ENCODE results near the gene IL36G. TPM values are rescaled to one million over a fixed set of nuclear protein-coding genes. Genes with fewer than 3 reads are reported as not detected.

Gene IL36G
- total RNA-seq, 2 donors from 2014 or later: not detected

DNA sequence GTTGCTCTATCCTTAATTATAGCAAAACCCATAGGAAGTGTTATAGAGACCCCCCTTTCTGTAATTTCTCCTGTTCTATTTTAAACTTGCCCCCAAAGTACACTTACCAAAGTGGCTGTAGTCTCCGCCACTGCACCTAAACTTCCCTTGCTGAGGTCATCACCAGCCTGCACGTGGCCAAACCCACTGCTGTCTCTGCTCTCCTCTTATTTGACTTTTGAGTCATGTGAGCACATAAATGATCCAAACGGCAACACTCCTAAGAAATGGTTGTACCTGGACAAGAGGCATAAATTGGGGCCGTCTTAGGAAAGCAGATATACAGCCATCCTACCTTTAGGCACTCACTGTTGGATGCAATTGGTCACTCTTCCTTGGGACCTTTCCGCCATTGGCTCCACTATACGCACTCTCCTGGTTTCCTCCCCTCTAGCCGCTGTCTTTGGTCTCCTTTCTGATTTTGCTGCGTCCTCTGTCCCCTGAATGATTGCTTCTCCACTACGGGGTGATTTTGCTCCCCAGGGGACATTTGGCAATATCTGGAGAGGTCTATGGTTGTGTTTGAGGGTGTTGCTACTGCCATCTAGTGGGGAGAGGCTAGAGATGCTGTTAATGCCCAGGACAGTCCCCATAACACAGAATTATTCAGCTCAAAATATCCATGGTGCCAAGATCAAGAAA lies 19.2 kb upstream of the IL36G start:
- no peak overlapping the region for H3K4me3 ChIP-seq
- 52% methylated on average over 9 of the region's 9 CpGs for WGBS
- H3K9me3 ChIP-seq: no peaks in the 10 kb centered on the region
- TF ChIP-seq POLR2AphosphoS5 (IDR thresholded peaks at IDR 0.05) (no peak), POLR2A (IDR thresholded peaks at IDR 0.05) (no peak)
- TF ChIP-seq, protein P1, sequence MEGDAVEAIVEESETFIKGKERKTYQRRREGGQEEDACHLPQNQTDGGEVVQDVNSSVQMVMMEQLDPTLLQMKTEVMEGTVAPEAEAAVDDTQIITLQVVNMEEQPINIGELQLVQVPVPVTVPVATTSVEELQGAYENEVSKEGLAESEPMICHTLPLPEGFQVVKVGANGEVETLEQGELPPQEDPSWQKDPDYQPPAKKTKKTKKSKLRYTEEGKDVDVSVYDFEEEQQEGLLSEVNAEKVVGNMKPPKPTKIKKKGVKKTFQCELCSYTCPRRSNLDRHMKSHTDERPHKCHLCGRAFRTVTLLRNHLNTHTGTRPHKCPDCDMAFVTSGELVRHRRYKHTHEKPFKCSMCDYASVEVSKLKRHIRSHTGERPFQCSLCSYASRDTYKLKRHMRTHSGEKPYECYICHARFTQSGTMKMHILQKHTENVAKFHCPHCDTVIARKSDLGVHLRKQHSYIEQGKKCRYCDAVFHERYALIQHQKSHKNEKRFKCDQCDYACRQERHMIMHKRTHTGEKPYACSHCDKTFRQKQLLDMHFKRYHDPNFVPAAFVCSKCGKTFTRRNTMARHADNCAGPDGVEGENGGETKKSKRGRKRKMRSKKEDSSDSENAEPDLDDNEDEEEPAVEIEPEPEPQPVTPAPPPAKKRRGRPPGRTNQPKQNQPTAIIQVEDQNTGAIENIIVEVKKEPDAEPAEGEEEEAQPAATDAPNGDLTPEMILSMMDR (IDR thresholded peaks at IDR 0.05): peak; percentile 30 to 68 (median 46)
- H3K27ac ChIP-seq: no peak overlapping the region
- no peaks in the 10 kb centered on the region for H3K4me1 ChIP-seq (replicated peaks)
- intact Hi-C loops (cut with DNase I): loop anchor here (10.0 kb wide), 2 partner anchors 204 to 334 kb away; no protein-coding TSS in a partner anchor
- DNase-seq (ENCODE audit: low spot score): peak; percentile 16
- H3K27me3 ChIP-seq (replicated peaks; ENCODE audit: insufficient read depth): no peaks in the 10 kb centered on the region
- no peaks in the 10 kb centered on the region for H3K36me3 ChIP-seq

DNA sequence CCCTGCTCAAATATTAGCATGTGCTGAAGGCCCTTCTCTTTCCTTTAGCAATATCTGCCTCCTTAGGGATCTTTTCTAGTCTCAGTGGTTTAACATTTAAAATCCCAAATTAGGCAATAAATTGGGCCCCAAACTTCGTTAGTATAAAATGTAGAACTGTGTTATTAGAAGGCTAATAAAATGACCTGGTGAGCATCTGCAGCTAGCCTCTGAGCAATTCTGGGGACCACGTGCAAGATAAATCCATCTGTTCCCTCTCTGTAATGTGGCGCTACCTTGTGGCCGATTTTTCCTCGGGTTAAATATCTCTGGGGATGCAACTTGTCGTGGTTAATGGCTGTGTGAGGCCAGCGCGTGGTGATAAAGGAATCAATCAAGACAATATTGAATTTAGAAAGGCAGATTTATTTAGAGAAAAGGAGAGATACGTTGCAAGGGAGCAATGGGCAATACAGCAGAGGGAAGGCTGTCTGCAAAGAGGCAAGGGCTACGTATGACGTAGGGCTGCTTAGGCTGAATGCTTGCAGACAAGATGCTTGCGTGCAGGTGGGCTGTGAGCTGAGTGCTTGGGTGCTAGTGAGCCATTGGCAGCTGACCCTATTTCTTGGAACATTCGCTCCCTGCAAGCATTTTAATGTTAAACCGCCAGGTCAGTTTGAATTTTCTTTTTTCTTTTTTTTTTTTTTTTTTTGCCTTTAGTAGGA lies 18.5 kb upstream of the IL36G start:
- no peak overlapping the region for H3K27ac ChIP-seq
- no peaks in the 10 kb centered on the region for H3K9me3 ChIP-seq
- H3K27me3 ChIP-seq (replicated peaks; ENCODE audit: insufficient read depth): no peaks in the 10 kb centered on the region
- intact Hi-C loops (cut with DNase I): loop anchor here (10.0 kb wide), 2 partner anchors 204 to 334 kb away; no protein-coding TSS in a partner anchor
- 81% methylated on average over 14 of the region's 14 CpGs for WGBS
- H3K36me3 ChIP-seq: no peaks in the 10 kb centered on the region
- TF ChIP-seq POLR2A (IDR thresholded peaks at IDR 0.05): no peak
- TF ChIP-seq, protein P1 (IDR thresholded peaks at IDR 0.05): peak in 1 of 4 experiments; percentile 0
- H3K4me3 ChIP-seq: no peak overlapping the region
- DNase-seq (ENCODE audit: low spot score): no peak
- no peaks in the 10 kb centered on the region for H3K4me1 ChIP-seq (replicated peaks)

DNA sequence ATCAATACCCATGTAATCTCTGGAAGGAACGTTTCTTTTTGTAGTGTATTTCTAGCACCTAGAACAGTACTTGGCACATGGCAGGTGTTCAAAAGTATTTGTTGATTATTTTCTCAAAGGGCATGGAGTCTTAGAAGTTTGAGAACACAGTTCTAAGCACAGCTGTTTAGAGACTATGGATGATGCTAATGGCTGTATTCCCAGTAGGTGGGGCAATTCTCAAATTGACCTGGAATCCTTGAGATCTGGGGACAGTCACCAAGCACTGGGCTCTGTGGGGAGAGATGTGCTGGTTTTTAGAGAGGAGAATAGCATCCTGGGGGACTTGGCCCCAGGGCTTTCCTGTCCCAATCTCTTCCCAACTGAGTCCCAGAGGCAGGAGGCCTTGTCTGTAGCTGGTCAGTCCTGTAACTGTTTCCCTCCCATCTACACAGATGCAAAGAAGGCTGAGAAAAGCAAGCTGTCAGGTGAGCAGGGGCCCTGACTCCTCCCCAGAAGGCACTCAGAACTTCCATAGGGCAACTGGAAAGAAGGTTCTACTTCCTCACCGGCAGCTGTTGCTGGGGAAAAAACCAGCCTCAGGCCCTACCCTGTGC lies 17.5 kb upstream of the IL36G start:
- TF ChIP-seq POLR2AphosphoS5 (IDR thresholded peaks at IDR 0.05) (no peak), POLR2A (IDR thresholded peaks at IDR 0.05) (no peak)
- TF ChIP-seq, protein P1 (IDR thresholded peaks at IDR 0.05): no peak
- H3K36me3 ChIP-seq: no peaks in the 10 kb centered on the region
- intact Hi-C loops (cut with DNase I): no loop called here
- H3K4me3 ChIP-seq: no peak overlapping the region
- no peak overlapping the region for H3K27ac ChIP-seq
- WGBS: 65% methylated on average over 2 of the region's 2 CpGs
- H3K27me3 ChIP-seq (replicated peaks; ENCODE audit: insufficient read depth): no peaks in the 10 kb centered on the region
- DNase-seq (ENCODE audit: low spot score): no peak
- no peaks in the 10 kb centered on the region for H3K9me3 ChIP-seq
- H3K4me1 ChIP-seq (replicated peaks): no peaks in the 10 kb centered on the region

DNA sequence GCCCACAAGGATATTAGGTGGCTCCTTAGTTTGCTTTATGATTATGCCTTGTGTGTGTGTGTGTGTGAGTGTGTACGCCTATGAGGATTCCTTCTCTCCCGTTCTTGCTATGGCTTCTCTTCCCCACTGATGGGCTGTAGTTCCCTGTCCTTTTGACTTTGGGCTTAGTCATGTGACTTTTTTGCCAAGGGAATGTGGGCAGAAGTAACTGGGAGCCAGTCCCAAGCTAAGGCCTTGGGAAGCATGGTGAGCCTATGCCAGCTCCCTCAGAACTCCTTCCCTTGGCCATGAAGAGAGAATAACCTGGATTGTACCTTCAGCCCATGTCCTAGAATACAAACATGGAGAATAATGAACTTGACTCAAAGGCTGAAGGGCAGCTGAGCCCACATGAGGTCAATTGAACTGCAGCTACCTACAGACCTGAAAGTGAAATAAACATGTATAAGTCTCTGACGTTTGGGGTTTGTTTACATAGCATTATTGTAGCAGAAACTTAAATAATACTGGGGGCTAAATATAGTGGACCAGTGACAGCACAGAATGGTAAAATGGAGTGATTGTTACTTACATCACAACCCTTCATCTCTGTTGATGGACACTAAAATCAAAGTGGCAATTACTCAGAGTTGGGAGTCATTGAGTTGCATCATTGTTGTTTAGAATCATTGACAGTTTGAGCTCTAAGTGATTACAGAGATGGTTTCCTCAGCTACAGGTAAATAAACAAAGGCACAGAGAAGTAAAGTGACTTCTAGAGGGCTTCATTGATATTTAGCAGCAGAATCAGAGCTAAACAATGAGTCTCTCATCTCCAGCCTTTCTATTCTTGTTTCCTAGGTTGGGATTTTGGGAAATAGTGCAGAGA lies 15.3 kb upstream of the IL36G start:
- H3K4me3 ChIP-seq: no peak overlapping the region
- no peak overlapping the region for H3K27ac ChIP-seq
- no peaks in the 10 kb centered on the region for H3K36me3 ChIP-seq
- DNase-seq (ENCODE audit: low spot score): no peak
- H3K4me1 ChIP-seq (replicated peaks): no peaks in the 10 kb centered on the region
- intact Hi-C loops (cut with DNase I): no loop called here
- 84% methylated on average over 3 of the region's 3 CpGs for WGBS
- no peaks in the 10 kb centered on the region for H3K9me3 ChIP-seq
- TF ChIP-seq, protein P1 (IDR thresholded peaks at IDR 0.05): no peak
- TF ChIP-seq POLR2AphosphoS5 (IDR thresholded peaks at IDR 0.05) (no peak), POLR2A (IDR thresholded peaks at IDR 0.05) (no peak)
- H3K27me3 ChIP-seq (replicated peaks; ENCODE audit: insufficient read depth): no peaks in the 10 kb centered on the region

Measured in prostate gland (tissue), 2 donors.